ENCODE data around the gene PPP1R16B.

The PPP1R16B gene

GRCh38 chr20:38804682-38805501 lies 605 bp upstream of the PPP1R16B start (continued):
- TF ChIP-seq REST (tag by site-specific recombination; IDR thresholded peaks at IDR 0.05) (no peak), IKZF3 (tag by site-specific recombination; IDR thresholded peaks at IDR 0.05) (no peak), ZNF184 (tag by site-specific recombination; IDR thresholded peaks at IDR 0.05) (no peak), ZNF350 (tag by site-specific recombination; IDR thresholded peaks at IDR 0.05) (no peak), ZNF558 (tag by site-specific recombination; IDR thresholded peaks at IDR 0.05) (no peak), ZNF76 (tag by site-specific recombination; IDR thresholded peaks at IDR 0.05; ENCODE audit: borderline replicate concordance, low read depth) (no peak), ZNF211 (tag by site-specific recombination; IDR thresholded peaks at IDR 0.05; ENCODE audit: low read depth) (no peak), ZNF24 (tag by site-specific recombination; IDR thresholded peaks at IDR 0.05) (no peak), ZNF658 (tag by site-specific recombination; IDR thresholded peaks at IDR 0.05) (no peak), SALL2 (tag by site-specific recombination; IDR thresholded peaks at IDR 0.05; ENCODE audit: borderline replicate concordance) (no peak)

GRCh38 chr20:38805958-38806854 lies 709 bp downstream of the PPP1R16B start:
- POLR2A ChIA-PET: interaction anchor here (1.0 to 1.2 kb wide), 3 partner anchors 20 to 120 kb away, joined by 3 to 5 read pairs (median 4); partner anchors contain the start of gene FAM83D
- CTCF ChIA-PET: interaction anchor here (0.6 to 1.3 kb wide), 4 partner anchors 16 to 244 kb away, joined by 3 to 11 read pairs (median 4); no protein-coding TSS in a partner anchor
- no peak overlapping the region; the same call in 1 of the 2 replicates for H3K27ac ChIP-seq (ENCODE audit: extremely low read depth, low read depth, low read length)
- TF ChIP-seq SP3 (tag by site-specific recombination; IDR thresholded peaks at IDR 0.05): peak; percentile 24
- no peak for TF ChIP-seq SP7 (tag by site-specific recombination; IDR thresholded peaks at IDR 0.05)
- TF ChIP-seq ZNF561 (tag by site-specific recombination; IDR thresholded peaks at IDR 0.05; ENCODE audit: borderline replicate concordance): peak; percentile 81; the same call in 1 of the 2 replicates
- TF ChIP-seq ZIC2 (tag by site-specific recombination; IDR thresholded peaks at IDR 0.05): peak; percentile 73
- peak; percentile 18; the same call in 1 of the 2 replicates for TF ChIP-seq ZNF449 (tag by site-specific recombination; IDR thresholded peaks at IDR 0.05)
- TF ChIP-seq ZNF350 (tag by site-specific recombination; IDR thresholded peaks at IDR 0.05): no peak
- no peak for TF ChIP-seq ZNF26 (tag by site-specific recombination; IDR thresholded peaks at IDR 0.05)
- peak; percentile 69 for TF ChIP-seq ZBTB26 (tag by site-specific recombination; optimal IDR thresholded peaks at IDR 0.05)
- TF ChIP-seq ZNF558 (tag by site-specific recombination; IDR thresholded peaks at IDR 0.05): no peak
- peak; percentile 60; the same call in 1 of the 2 replicates for TF ChIP-seq ZBTB10 (tag by site-specific recombination; IDR thresholded peaks at IDR 0.05)
- peak; percentile 43 for TF ChIP-seq SP2 (tag by site-specific recombination; IDR thresholded peaks at IDR 0.05)
- TF ChIP-seq KLF16 (tag by site-specific recombination; IDR thresholded peaks at IDR 0.05): peak; percentile 49; the same call in 1 of the 2 replicates
- no peak for TF ChIP-seq PBX3 (CRISPR knock-in tag; IDR thresholded peaks at IDR 0.05)

More at GRCh38 chr20:38805958-38806854, 709 bp downstream of the PPP1R16B start:
- Histone ChIP-seq H3K4me3 (ENCODE audit: low read depth, low read length) (peak overlapping the region; percentile 40), H3K4me1 (ENCODE audit: control insufficient read depth, insufficient read depth, low read length) (no peaks in the 10 kb centered on the region), H3K9me3 (ENCODE audit: control insufficient read depth, insufficient read depth, low read depth, low read length) (no peaks in the 10 kb centered on the region), H3K36me3 (ENCODE audit: control insufficient read depth in 2 of 2, insufficient read depth in 1 of 2, low read length in 2 of 2) (no peaks in the 10 kb centered on the region)
